GM06990 (cell line): ENCODE data around the gene GUCY1B1.

Experiments
- DNase-seq: peaks from one replicate; pipeline ENCODE4 v3.0.0-alpha.2; 2011; ENCODE audit not compliant: insufficient read length; ENCODE audit errors: extremely low read depth
- H3K27me3 ChIP-seq: replicated peaks from 2 replicates; pipeline ENCODE4 v1.6.0; 2011; ENCODE audit warnings: low read length; ENCODE audit not compliant: control insufficient read depth, insufficient read depth
- H3K36me3 ChIP-seq: 2 replicates; pipeline ENCODE4 v1.5.1; 2011; ENCODE audit warnings: low read length; ENCODE audit not compliant: control insufficient read depth, insufficient read depth
- H3K4me3 ChIP-seq: replicated peaks from 2 replicates; pipeline ENCODE4 v1.5.1; 2011; ENCODE audit warnings: low read depth, mild to moderate bottlenecking, control low read depth, low read length
- CTCF ChIP-seq: IDR thresholded peaks from 2 replicates; pipeline ENCODE4 v1.5.1; 2011; ENCODE audit warnings: low read length, control low read depth, mild to moderate bottlenecking, inconsistent platforms; ENCODE audit not compliant: insufficient read depth, poor library complexity, severe bottlenecking

The GUCY1B1 gene

GRCh38 chr4:155818639-155819038 lies 59.8 kb downstream of the GUCY1B1 start:
- DNase-seq = no peak
- TF ChIP-seq CTCF = no peak
- H3K27me3 ChIP-seq = no peaks in the 10 kb centered on the region
- no peak overlapping the region for H3K4me3 ChIP-seq
- H3K36me3 ChIP-seq = no peaks in the 10 kb centered on the region

GRCh38 chr4:155819066-155819465 lies 60.2 kb downstream of the GUCY1B1 start:
- TF ChIP-seq CTCF = no peak
- no peaks in the 10 kb centered on the region for H3K36me3 ChIP-seq
- DNase-seq = no peak
- no peaks in the 10 kb centered on the region for H3K27me3 ChIP-seq
- no peak overlapping the region for H3K4me3 ChIP-seq

GRCh38 chr4:155820887-155821518 lies 62.2 kb downstream of the GUCY1B1 start:
- H3K36me3 ChIP-seq = no peaks in the 10 kb centered on the region
- no peaks in the 10 kb centered on the region for H3K27me3 ChIP-seq
- no peak for TF ChIP-seq CTCF
- DNase-seq = no peak
- H3K4me3 ChIP-seq = no peak overlapping the region

- no peak for DNase-seq
- Histone ChIP-seq H3K27me3 (no peaks in the 10 kb centered on the region), H3K36me3 (no peaks in the 10 kb centered on the region), H3K4me3 (no peak overlapping the region)
- no peak for TF ChIP-seq CTCF
These were observed 63.8 kb downstream of the GUCY1B1 start for GRCh38 chr4:155822572-155822971.

GRCh38 chr4:155828628-155829027 lies 69.8 kb downstream of the GUCY1B1 start:
- H3K36me3 ChIP-seq = no peaks in the 10 kb centered on the region
- TF ChIP-seq CTCF = no peak
- no peak overlapping the region for H3K4me3 ChIP-seq
- H3K27me3 ChIP-seq = no peaks in the 10 kb centered on the region
- DNase-seq = no peak

- no peaks in the 10 kb centered on the region for H3K36me3 ChIP-seq
- no peak for DNase-seq
- no peaks in the 10 kb centered on the region for H3K27me3 ChIP-seq
- no peak overlapping the region for H3K4me3 ChIP-seq
- no peak for TF ChIP-seq CTCF
These were observed 73.8 kb downstream of the GUCY1B1 start for GRCh38 chr4:155832664-155833063.
